Fibroblast of peridontal ligament (primary cell): Measurements from ENCODE around the gene VAMP8.
A peak's percentile ranks its signal among the peaks of the same experiment; 100 is the strongest.
"Not testable (repeated sequence)": the region's sequence is repeated elsewhere in the genome, so short reads cannot be mapped to it uniquely, and the experiment has no call there.

Source experiments
- DNase-seq: peaks from one replicate; pipeline ENCODE4 v3.0.0-alpha.2; 2010; ENCODE audit errors: extremely low read depth

The VAMP8 gene

GRCh38 chr2:85547089-85547858 is 30.1 kb upstream of the VAMP8 start:
- DNase-seq: peak; percentile 33

GRCh38 chr2:85547859-85548607 is 29.4 kb upstream of the VAMP8 start:
- peak; percentile 64 for DNase-seq

DNA sequence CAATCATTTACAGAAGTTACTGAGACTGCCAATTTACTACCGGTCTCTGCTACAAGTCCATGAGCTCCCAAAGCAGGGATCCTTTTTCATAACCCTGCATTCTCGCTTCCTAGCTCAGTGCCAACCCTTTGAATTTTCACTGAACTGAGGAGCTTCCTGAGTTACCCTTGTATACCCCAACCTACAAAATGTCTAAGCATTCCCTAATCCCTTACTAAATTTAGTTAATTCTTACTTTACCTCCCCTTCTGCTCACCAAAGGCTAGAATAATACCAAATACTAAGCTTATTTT is 28.8 kb upstream of the VAMP8 start:
- no peak for DNase-seq

GRCh38 chr2:85549095-85549494 is 28.3 kb upstream of the VAMP8 start:
- DNase-seq: peak; percentile 5

DNA sequence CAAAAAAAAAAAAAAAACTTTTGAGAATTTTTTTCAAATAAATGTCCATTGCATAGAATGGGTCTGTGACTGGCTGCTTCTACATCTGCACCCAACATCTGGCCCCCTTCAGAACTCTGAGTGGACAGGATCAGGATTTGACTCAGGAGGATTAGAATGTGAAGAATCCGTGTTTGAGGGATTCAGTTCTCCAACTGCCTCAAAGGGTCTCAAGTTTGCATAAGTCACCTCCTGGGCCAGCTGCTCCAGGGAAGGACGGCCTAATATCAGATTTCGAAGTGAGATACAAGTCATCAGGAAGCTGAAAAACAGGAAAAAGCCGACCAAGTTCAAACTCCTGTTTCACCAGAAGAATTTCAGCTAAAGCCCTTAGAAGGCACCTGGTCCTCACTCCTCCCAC is 27.6 kb upstream of the VAMP8 start:
- DNase-seq: peak; percentile 92

DNA sequence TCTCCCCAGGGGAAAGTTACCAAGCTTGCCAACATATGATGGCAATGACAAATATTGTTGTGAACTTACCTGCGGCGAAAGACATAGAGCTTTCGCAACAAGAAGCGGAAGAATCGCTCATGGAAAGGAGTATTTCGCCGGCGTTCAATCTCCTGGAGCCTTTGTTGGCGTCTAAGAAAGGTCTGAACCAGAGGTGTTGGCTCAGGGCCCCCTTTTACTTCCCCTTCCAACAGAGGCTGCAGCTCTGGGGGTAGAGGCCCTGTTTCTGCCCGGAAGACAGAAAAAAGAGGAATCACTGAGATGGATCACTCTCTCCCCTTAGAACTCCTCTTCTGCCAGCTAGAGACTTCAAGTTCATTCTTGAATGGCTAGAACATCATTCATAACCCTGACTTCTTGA is 26.9 kb upstream of the VAMP8 start:
- no peak for DNase-seq

DNA sequence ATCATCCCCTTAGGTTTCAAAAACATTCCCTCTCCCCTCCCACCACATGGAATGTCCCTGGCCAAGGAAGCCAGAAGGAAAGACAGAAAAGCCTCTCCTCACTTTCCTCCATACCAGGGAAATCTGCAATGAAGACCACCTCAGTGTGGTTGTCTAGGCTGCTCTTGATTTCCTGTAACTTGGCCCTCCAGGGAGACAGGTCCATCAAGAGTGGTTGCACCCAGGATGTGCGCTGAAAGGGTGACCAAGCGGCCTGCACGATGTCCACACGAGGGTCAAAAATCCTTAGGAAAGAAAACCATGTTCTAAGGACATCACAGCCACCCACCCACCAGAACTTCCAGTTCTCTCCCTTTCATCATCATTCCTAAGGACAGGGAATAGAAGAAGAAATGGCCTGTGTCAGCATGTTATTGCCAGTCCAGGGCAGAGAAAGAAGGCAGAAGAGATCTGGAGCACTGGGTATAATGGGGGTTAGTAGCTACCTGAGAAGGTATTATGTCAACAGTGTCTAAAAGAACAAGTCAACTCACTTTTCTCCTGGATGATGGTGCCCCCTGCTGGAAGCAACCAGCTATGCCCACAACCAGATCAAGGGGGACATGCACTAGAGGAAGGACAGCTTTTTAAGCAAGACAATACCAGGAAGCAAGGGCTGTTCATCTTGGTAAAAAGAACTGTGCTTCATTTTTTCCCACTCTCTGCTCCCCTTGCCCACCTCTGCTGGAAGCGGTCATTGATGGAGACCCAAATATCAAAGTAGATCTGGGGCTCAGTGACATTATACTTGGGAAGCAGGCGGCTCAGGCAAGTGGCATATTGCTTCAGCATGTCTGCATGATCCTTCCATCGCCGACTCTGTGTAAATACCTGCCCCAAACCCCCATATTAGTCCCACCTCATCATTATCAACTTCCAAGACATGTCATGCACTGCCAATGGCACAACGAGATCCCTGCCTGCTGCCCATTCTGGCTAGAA is 25.4 kb upstream of the VAMP8 start:
- peak; percentile 81 for DNase-seq

DNA sequence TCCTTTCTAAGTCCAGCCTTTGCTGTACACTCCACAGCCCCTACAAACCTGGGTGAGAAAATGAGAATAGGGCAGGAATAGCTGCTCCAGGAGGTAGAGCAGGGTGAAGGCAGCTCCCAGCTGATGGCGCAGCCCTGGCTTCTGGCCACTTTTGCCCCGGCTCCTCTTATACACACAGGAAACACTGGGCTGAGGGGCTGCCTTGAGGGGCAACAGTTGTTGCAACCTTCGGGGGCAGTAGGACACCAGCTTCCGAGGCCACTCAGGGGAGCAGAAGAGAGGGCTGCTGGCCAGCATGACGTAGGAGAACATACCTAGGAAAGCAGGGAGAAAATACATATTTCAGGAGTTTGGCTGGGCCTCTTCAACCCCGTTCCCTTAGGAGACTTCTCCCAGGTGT is 24.2 kb upstream of the VAMP8 start:
- no peak for DNase-seq

DNA sequence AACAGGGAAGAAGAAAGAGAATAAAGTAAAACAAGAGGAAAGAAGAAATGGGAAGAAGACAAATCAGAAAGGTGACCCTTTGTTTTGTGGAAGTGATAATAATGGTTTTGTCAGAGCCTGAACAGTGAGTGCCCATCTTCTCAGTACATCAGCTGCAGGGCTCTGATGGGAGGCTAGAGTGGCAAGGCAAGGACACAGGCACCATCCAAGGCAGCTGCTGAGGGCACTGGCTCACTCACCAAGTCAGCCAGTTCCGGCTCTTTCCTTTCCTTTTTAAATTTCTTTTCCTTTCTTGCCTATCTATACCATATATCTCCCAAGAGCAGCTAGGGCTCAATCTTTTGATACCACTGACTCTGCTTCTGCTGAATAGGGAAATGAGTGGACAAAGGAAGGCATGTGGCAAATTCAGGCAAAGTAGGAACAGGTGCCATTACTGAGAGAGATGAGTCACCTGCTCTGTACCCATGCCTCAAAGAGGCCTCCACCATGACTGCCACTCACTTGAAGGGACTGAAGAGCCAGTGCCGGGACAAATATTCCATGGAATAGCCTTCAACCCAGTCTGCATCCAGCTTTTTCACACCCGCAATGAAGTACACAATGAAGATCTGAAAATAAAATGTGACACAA is 22.3 kb upstream of the VAMP8 start:
- no peak for DNase-seq

DNA sequence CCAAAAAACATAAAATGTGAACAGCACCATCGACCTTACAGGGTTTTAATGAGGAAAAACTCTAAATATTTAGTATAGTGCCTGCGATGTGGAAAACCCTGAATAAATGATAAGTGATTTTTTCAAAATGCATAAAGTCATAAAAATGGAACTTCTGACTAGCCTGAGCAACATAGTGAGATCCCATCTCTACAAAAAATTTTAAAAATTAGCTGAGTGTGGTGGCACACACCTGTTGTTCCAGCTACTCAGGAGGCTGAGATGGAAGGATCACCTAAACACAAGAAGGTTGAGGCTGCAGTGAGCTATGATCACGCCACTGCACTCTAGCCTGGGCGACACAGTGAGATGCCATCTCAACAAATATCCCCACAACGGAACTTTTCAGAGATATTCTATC is 20.3 kb upstream of the VAMP8 start:
- no peak for DNase-seq

DNA sequence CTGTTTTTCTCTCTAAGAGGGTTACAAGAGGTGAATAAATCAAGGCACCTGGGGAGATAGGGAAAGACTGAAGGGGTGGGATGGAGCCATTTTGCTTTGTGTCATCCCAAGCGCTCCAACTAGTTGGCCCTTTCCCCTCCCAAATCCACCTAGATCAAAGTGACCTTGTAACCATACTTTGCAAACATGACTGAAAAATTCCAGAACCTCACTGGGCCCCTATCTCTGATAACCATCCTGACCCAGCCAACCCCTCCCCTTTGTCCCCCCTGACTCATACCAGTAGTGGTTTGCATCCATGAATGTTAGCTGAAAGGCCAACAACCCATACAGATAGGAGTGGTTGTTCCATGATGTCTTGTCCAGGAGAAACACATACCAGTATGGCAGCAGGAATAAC is 19.2 kb upstream of the VAMP8 start:
- no peak for DNase-seq

- DNase-seq: not testable (repeated sequence)
Measured at GRCh38 chr2:85560403-85560726, 17.0 kb upstream of the VAMP8 start.

GRCh38 chr2:85560812-85561279 is 16.5 kb upstream of the VAMP8 start:
- DNase-seq: no peak

- peak; percentile 87 for DNase-seq
Measured at GRCh38 chr2:85561280-85562212, 15.8 kb upstream of the VAMP8 start, which contains the start of gene GGCX. Gene GGCX (minus strand): TSS chr2:85561493. CDS start chr2:85561428, 65 bp downstream.

DNA sequence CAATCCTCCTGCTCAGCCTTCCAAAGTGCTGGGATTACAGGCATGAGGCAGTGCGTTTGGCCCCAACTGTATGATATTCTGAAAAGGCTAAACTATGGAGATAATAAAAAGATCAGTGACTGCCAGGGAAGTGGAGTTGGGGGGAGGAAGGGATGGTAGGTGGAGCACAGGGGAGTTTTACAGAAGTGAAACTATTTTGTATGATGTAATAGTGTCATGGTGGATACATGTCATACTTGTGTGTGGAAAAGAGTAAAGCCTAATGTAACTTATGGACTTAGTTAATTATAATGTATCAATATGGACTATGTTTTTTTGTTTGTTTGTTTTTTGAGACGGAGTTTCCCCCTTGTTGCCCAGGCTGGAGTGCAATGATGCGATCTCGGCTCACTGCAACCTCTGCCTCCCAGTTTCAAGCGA is 13.2 kb upstream of the VAMP8 start:
- DNase-seq: no peak

DNA sequence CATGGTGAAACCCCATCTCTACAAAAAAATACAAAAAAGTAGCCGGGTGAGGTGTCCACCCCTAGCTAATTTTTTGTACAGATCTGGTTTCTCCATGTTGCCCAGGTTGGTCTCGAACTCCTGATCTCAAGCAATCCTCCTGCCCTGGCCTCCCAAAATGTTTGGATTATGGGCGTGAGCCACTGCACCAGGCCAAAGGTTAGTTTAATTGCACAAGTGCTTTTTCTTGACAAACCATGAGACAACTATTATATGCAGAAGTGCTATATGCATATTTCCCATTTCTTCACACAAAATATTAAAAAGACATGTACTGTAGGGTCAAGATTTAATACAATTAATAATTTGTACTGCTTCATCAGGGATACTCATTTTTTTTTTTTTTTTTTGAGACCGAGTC is 11.1 kb upstream of the VAMP8 start:
- no peak for DNase-seq

DNA sequence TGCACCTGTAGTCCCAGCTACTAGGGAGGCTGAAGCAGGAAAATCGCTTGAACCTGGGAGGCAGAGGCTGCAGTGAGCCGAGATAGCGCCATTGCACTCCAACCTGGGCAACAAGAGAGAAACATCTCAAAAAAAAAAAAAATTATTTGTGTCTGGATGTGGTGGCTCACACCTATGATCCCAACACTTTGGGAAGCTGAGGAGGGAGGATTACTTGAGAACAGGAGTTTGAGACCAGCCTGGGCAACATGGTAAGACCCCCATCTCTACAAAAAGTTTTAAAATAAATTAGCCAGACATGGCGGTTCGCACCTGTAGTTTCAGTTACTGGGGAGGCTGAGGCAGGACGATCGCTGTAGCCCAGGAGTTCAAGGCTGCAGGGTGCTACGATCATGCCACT is 1.6 kb upstream of the VAMP8 start:
- DNase-seq: no peak

DNA sequence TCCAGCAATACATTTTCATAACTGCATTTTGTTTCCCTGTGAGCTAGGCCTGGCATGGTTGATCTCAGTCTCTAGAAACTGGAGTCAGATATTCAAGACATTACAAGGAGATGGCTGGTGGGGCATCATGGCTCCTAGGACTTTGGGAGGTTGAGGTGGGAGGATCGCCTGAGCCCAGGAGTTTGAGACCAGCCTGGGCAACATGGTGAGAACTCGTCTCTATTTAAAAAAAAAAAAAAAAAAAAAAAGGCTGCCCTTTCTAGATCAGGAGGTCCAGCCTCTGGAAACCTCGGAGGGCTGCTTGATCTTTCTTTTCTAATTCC is 362 bp upstream of the VAMP8 start:
- DNase-seq: no peak

- no peak for DNase-seq
Measured at GRCh38 chr2:85578243-85579180, 1.1 kb downstream of the VAMP8 start.
